Progenitor cell of endocrine pancreas (in vitro differentiated cells): ENCODE results near the gene NARF. TPM values are rescaled to one million over a fixed set of nuclear protein-coding genes. Genes with fewer than 3 reads are reported as not detected.

Source experiments
- DNase-seq: peaks from one replicate; pipeline ENCODE4 v3.0.0; 2021; ENCODE audit warnings: low spot score; ENCODE audit not compliant: unreplicated experiment
- H3K27ac Mint-ChIP-seq: 2 replicates; pipeline ENCODE4 v1.8.0; 2021; ENCODE audit warnings: mild to moderate bottlenecking, moderate library complexity, mixed read lengths
- H3K27me3 Mint-ChIP-seq: 2 replicates; pipeline ENCODE4 v1.8.0; 2021; ENCODE audit warnings: mixed read lengths
- H3K36me3 Mint-ChIP-seq: 2 replicates; pipeline ENCODE4 v1.8.0; 2022; ENCODE audit warnings: mixed read lengths; ENCODE audit not compliant: insufficient read depth
- H3K4me1 Mint-ChIP-seq: 2 replicates; pipeline ENCODE4 v1.8.0; 2021; ENCODE audit warnings: low read depth, mixed read lengths
- H3K4me3 Mint-ChIP-seq: 2 replicates; pipeline ENCODE4 v1.8.0; 2021; ENCODE audit warnings: low read depth, mild to moderate bottlenecking, moderate library complexity, mixed read lengths
- H3K9me3 Mint-ChIP-seq: 2 replicates; pipeline ENCODE4 v1.8.0; 2021; ENCODE audit warnings: low read depth, mixed read lengths
- CTCF ChIP-seq: fragments of 200-600 bp; sonication (generic); IDR thresholded peaks from one replicate; pipeline ENCODE4 v1.5.0; 2021; ENCODE audit warnings: antibody characterized with exemption, mild to moderate bottlenecking; ENCODE audit not compliant: unreplicated experiment
- total RNA-seq: library from RNA; stranded (reverse); gene quantifications from 2 replicates; pipeline ENCODE4 v1.2.1, GENCODE V29; 2021

NARF gene
- total RNA-seq, 1 donor from 2014 or later = 94.0 TPM

DNA sequence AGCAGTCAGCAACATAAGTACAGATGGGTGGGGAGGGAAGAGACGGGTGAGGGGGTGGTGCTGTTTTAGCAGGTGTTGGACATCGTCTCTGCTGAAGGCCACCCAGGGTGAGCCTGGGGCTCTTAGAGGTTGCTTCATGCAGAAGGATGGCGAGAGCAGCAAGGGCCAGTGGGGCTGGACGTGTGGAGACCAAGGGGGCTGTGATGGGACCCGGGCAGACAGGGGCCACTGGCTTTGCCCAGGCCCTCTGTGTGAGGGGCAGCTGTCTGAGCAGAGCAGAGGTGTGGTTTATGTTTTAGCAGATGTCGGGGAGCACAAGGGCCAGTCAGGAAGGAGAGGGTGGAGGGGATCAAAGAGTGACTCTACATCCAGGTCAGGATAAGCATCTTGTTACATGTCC, 4.8 kb downstream of the NARF start:
- no peaks in the 10 kb centered on the region for H3K9me3 Mint-ChIP-seq
- peaks cover 22% of the 10 kb centered on the region for H3K36me3 Mint-ChIP-seq
- H3K27ac Mint-ChIP-seq = no peak overlapping the region
- no peak for TF ChIP-seq CTCF
- no peak overlapping the region for H3K4me3 Mint-ChIP-seq
- H3K4me1 Mint-ChIP-seq = peaks cover 18% of the 10 kb centered on the region
- no peaks in the 10 kb centered on the region for H3K27me3 Mint-ChIP-seq
- DNase-seq = no peak

- H3K27ac Mint-ChIP-seq = no peak overlapping the region
- H3K36me3 Mint-ChIP-seq = peaks cover 28% of the 10 kb centered on the region
- H3K4me3 Mint-ChIP-seq = no peak overlapping the region
- no peaks in the 10 kb centered on the region for H3K9me3 Mint-ChIP-seq
- DNase-seq = no peak
- peaks cover 18% of the 10 kb centered on the region for H3K4me1 Mint-ChIP-seq
- no peaks in the 10 kb centered on the region for H3K27me3 Mint-ChIP-seq
- no peak for TF ChIP-seq CTCF
Observed at GRCh38 chr17:82463925-82464566, 5.5 kb downstream of the NARF start.

- Mint-ChIP-seq H3K27ac (no peak overlapping the region), H3K27me3 (no peaks in the 10 kb centered on the region), H3K4me1 (peaks cover 14% of the 10 kb centered on the region), H3K4me3 (no peak overlapping the region), H3K36me3 (peaks cover 30% of the 10 kb centered on the region), H3K9me3 (no peaks in the 10 kb centered on the region)
- no peak for DNase-seq
- TF ChIP-seq CTCF = no peak
Observed at GRCh38 chr17:82464567-82464929, 6.0 kb downstream of the NARF start.

- no peak for TF ChIP-seq CTCF
- no peaks in the 10 kb centered on the region for H3K27me3 Mint-ChIP-seq
- no peak for DNase-seq
- H3K4me3 Mint-ChIP-seq = no peak overlapping the region
- no peak overlapping the region for H3K27ac Mint-ChIP-seq
- H3K36me3 Mint-ChIP-seq = peaks cover 33% of the 10 kb centered on the region
- H3K4me1 Mint-ChIP-seq = peaks cover 13% of the 10 kb centered on the region
- no peaks in the 10 kb centered on the region for H3K9me3 Mint-ChIP-seq
Observed at GRCh38 chr17:82465023-82465603, 6.6 kb downstream of the NARF start.

DNA sequence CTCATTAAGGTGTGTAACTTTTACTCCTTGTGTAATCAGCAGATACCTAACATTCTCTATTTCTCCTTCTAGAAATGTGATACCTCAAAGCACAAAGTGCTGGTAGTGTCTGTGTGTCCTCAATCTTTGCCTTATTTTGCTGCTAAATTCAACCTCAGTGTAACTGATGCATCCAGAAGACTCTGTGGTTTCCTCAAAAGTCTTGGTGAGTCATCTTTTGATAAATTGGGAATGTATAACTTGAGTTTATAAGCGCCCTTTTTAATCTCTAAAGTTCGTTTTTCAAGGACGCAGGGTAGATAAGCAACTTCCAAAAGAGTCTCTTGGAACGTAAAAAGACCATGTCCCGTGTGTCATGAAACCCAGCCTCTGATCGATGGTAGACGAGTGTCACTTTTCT, 10.2 kb downstream of the NARF start:
- DNase-seq = no peak
- no peak for TF ChIP-seq CTCF
- no peak overlapping the region for H3K27ac Mint-ChIP-seq
- H3K4me3 Mint-ChIP-seq = no peak overlapping the region
- peaks cover 35% of the 10 kb centered on the region for H3K36me3 Mint-ChIP-seq
- H3K27me3 Mint-ChIP-seq = no peaks in the 10 kb centered on the region
- no peaks in the 10 kb centered on the region for H3K4me1 Mint-ChIP-seq
- H3K9me3 Mint-ChIP-seq = no peaks in the 10 kb centered on the region
